ENCODE data around the gene SIGLEC8. TPM values are rescaled to one million over a fixed set of nuclear protein-coding genes. Genes with fewer than 3 reads are reported as not detected.

The SIGLEC8 gene
- total RNA-seq, 1 experiment from 2014 or later: not detected

- no peak overlapping the region for H3K4me3 Mint-ChIP-seq (ENCODE audit: unreplicated experiment)
- no peak overlapping the region for H3K4me3 ChIP-seq (ENCODE audit: low read depth, low read length)
- no peak overlapping the region for H3K27ac Mint-ChIP-seq (ENCODE audit: unreplicated experiment)
- H3K9me3 ChIP-seq: no peaks in the 10 kb centered on the region
- H3K4me1 ChIP-seq: peaks cover 8% of the 10 kb centered on the region
- no peak for DNase-seq
- intact Hi-C loops (cut with micrococcal nuclease; ENCODE audit: unreplicated experiment): no loop called here
- TF ChIP-seq CTCF (IDR thresholded peaks at IDR 0.05; ENCODE audit: insufficient read depth in 1 of 2, low read depth in 1 of 2, low read length in 1 of 2, severe bottlenecking in 1 of 2, unreplicated experiment in 1 of 2): no peak
- H3K27me3 ChIP-seq (replicated peaks; ENCODE audit: control insufficient read depth, insufficient read depth, low read length): no peaks in the 10 kb centered on the region
- POLR2A ChIA-PET: no interaction called here
- H3K36me3 ChIP-seq (ENCODE audit: control insufficient read depth, insufficient read depth, low read length): no peaks in the 10 kb centered on the region
- no peaks in the 10 kb centered on the region for H3K4me1 Mint-ChIP-seq (ENCODE audit: low read depth, unreplicated experiment)
- peaks cover 3% of the 10 kb centered on the region for H3K27me3 Mint-ChIP-seq (ENCODE audit: insufficient read depth, unreplicated experiment)
- no peaks in the 10 kb centered on the region for H3K36me3 Mint-ChIP-seq (ENCODE audit: insufficient read depth, unreplicated experiment)
- CTCF ChIA-PET: no interaction called here
- H3K9me3 Mint-ChIP-seq (ENCODE audit: unreplicated experiment): peaks cover 13% of the 10 kb centered on the region
- no TSS peak for BruUV-seq (replicated peaks)
Measured at GRCh38 chr19:51505904-51506303, 47.6 kb upstream of the SIGLEC8 start.

- Histone ChIP-seq H3K27me3 (replicated peaks; ENCODE audit: control insufficient read depth, insufficient read depth, low read length) (no peaks in the 10 kb centered on the region), H3K4me1 (peaks cover 8% of the 10 kb centered on the region), H3K9me3 (no peaks in the 10 kb centered on the region), H3K36me3 (ENCODE audit: control insufficient read depth, insufficient read depth, low read length) (no peaks in the 10 kb centered on the region), H3K4me3 (ENCODE audit: low read depth, low read length) (no peak overlapping the region)
- BruUV-seq (replicated peaks): no TSS peak
- POLR2A ChIA-PET: no interaction called here
- intact Hi-C loops (cut with micrococcal nuclease; ENCODE audit: unreplicated experiment): no loop called here
- H3K4me3 Mint-ChIP-seq (ENCODE audit: unreplicated experiment): no peak overlapping the region
- H3K27ac Mint-ChIP-seq (ENCODE audit: unreplicated experiment): no peak overlapping the region
- no peak for DNase-seq
- H3K9me3 Mint-ChIP-seq (ENCODE audit: unreplicated experiment): peaks cover 13% of the 10 kb centered on the region
- CTCF ChIA-PET: no interaction called here
- H3K4me1 Mint-ChIP-seq (ENCODE audit: low read depth, unreplicated experiment): no peaks in the 10 kb centered on the region
- no peak for TF ChIP-seq CTCF (IDR thresholded peaks at IDR 0.05; ENCODE audit: insufficient read depth in 1 of 2, low read depth in 1 of 2, low read length in 1 of 2, severe bottlenecking in 1 of 2, unreplicated experiment in 1 of 2)
- no peaks in the 10 kb centered on the region for H3K36me3 Mint-ChIP-seq (ENCODE audit: insufficient read depth, unreplicated experiment)
- H3K27me3 Mint-ChIP-seq (ENCODE audit: insufficient read depth, unreplicated experiment): no peaks in the 10 kb centered on the region
Measured at GRCh38 chr19:51503896-51504295, 45.6 kb upstream of the SIGLEC8 start.

- no peak for DNase-seq
- no peaks in the 10 kb centered on the region for H3K4me1 Mint-ChIP-seq (ENCODE audit: low read depth, unreplicated experiment)
- H3K9me3 Mint-ChIP-seq (ENCODE audit: unreplicated experiment): peaks cover 13% of the 10 kb centered on the region
- BruUV-seq (replicated peaks): no TSS peak
- Histone ChIP-seq H3K27me3 (replicated peaks; ENCODE audit: control insufficient read depth, insufficient read depth, low read length) (no peaks in the 10 kb centered on the region), H3K4me1 (peaks cover 8% of the 10 kb centered on the region), H3K9me3 (no peaks in the 10 kb centered on the region), H3K36me3 (ENCODE audit: control insufficient read depth, insufficient read depth, low read length) (no peaks in the 10 kb centered on the region), H3K4me3 (ENCODE audit: low read depth, low read length) (no peak overlapping the region)
- TF ChIP-seq CTCF (IDR thresholded peaks at IDR 0.05; ENCODE audit: insufficient read depth in 1 of 2, low read depth in 1 of 2, low read length in 1 of 2, severe bottlenecking in 1 of 2, unreplicated experiment in 1 of 2): no peak
- no peaks in the 10 kb centered on the region for H3K27me3 Mint-ChIP-seq (ENCODE audit: insufficient read depth, unreplicated experiment)
- no peaks in the 10 kb centered on the region for H3K36me3 Mint-ChIP-seq (ENCODE audit: insufficient read depth, unreplicated experiment)
- ChIA-PET CTCF (no interaction called here), POLR2A (no interaction called here)
- H3K4me3 Mint-ChIP-seq (ENCODE audit: unreplicated experiment): no peak overlapping the region
- H3K27ac Mint-ChIP-seq (ENCODE audit: unreplicated experiment): no peak overlapping the region
- intact Hi-C loops (cut with micrococcal nuclease; ENCODE audit: unreplicated experiment): no loop called here
Measured at GRCh38 chr19:51503286-51503817, 45.1 kb upstream of the SIGLEC8 start.
